ENCODE measurements around the gene CASZ1.

The CASZ1 gene

GRCh38 chr1:10825592-10825991 lies 29.1 kb upstream of the CASZ1 start:
- no peak for DNase-seq (ENCODE audit: low read depth in 1 of 2, low spot score in 1 of 2)

GRCh38 chr1:10824821-10825540 lies 28.5 kb upstream of the CASZ1 start:
- no peak for DNase-seq (ENCODE audit: low read depth in 1 of 2, low spot score in 1 of 2)

DNA sequence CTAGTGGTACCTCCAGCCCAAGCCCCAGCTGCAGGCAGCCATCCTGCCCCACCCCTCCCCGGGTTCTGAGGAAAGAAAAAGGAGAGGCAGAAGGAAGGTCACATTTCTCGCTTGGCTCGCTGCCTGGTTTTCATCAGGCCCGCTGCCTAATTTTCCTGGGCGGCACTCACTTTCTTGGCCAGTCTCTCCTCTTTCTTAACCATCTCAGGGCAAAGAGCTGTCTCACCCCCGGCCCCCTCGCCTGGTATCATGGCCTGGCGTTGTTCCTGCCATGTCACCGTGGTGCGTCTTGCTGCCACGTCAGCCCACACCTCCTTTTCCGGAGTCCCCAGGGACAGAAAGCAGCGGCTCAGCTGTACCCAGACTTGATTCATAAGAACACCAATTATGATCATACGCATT lies 26.6 kb upstream of the CASZ1 start:
- DNase-seq (ENCODE audit: low read depth in 1 of 2, low spot score in 1 of 2): no peak

DNA sequence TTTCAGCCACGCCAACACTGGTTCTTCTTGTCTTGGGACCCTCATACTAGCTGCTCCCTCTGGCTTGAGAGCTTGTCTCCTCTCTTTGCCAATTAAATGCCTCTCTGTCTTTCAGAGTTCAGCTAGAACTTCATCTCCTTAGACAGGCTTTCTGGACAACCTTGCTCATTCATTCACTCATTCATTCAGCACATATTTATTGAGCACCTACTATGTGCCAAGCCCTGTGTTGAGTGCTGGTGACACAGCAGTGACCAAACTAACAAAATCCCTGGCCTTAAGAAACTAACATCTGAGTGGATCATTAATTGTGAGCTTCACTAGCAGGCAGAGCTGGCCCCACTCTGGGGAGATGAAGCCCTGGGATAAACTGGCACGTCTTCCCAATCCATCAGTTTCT lies 24.9 kb upstream of the CASZ1 start:
- DNase-seq (ENCODE audit: low read depth in 1 of 2, low spot score in 1 of 2): no peak

GRCh38 chr1:10820422-10820821 lies 24.0 kb upstream of the CASZ1 start:
- DNase-seq (ENCODE audit: low read depth in 1 of 2, low spot score in 1 of 2): no peak

- no peak for DNase-seq (ENCODE audit: low read depth in 1 of 2, low spot score in 1 of 2)
Observed at GRCh38 chr1:10819198-10819901, 22.9 kb upstream of the CASZ1 start.

DNA sequence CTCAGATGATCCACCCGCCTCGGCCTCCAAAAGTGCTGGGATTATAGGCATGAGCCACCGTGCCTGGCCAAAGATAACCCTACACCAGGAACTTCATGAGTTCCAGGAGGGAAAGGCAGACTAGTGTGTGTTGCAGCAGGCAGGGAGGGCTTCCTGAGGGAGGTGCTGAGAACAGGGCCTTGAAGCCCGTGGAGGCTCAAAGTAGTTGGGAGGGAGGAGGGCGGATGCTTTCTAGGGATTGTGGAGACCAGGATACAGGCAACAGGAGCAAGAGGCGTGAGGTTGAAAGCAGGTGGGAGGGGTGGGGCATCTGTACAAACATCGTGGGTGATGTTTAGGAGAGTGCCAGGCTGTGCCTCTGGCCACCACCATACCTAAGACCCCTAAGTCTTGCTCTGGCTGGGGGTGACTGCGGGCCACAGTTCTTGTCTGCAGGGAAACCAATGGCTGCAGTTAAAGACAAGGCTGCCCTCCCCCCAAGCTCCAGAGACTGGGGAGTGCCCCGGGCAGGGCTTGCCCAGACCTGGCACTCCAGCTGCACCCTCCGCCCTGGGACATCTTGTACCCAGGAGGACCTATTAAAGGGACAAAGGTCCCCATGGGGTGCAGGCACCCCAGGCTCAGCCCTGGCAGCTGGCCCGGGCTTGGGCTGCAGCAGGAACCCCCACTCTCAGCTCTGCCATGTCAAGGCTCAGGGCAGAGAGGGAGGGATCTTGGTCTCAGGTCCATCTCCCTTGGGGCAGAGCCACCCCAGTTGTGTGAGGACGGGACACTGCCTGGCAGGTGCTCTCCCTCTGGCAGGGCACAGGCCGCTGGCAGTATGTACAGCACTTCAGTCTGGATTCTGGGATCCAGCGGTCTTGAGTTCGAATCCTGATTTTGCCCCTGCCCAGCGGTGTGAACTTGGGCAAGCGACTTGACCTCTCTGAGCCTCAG lies 22.1 kb upstream of the CASZ1 start:
- no peak for DNase-seq (ENCODE audit: low read depth in 1 of 2, low spot score in 1 of 2)

- no peak for DNase-seq (ENCODE audit: low read depth in 1 of 2, low spot score in 1 of 2)
Observed at GRCh38 chr1:10816743-10817369, 20.4 kb upstream of the CASZ1 start.

- DNase-seq (ENCODE audit: low read depth in 1 of 2, low spot score in 1 of 2): no peak
Observed at GRCh38 chr1:10816233-10816632, 19.8 kb upstream of the CASZ1 start.

DNA sequence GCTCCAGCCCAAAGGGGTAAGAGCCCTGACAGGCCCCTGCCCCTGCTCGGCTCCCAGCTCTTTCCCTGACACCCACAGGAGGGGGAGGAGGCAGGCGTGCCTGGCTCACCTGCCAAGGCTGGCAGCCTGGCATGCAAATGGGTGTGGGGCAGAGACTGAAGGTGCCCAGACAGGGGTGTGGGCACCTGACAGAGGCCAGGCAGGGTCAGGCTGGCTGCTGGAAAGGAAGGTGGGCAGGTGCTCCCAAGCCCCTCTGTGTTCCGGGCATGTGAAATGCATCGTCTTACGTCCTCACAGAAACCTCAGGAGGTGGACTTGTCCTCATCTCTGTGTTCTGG lies 19.4 kb upstream of the CASZ1 start:
- no peak for DNase-seq (ENCODE audit: low read depth in 1 of 2, low spot score in 1 of 2)

DNA sequence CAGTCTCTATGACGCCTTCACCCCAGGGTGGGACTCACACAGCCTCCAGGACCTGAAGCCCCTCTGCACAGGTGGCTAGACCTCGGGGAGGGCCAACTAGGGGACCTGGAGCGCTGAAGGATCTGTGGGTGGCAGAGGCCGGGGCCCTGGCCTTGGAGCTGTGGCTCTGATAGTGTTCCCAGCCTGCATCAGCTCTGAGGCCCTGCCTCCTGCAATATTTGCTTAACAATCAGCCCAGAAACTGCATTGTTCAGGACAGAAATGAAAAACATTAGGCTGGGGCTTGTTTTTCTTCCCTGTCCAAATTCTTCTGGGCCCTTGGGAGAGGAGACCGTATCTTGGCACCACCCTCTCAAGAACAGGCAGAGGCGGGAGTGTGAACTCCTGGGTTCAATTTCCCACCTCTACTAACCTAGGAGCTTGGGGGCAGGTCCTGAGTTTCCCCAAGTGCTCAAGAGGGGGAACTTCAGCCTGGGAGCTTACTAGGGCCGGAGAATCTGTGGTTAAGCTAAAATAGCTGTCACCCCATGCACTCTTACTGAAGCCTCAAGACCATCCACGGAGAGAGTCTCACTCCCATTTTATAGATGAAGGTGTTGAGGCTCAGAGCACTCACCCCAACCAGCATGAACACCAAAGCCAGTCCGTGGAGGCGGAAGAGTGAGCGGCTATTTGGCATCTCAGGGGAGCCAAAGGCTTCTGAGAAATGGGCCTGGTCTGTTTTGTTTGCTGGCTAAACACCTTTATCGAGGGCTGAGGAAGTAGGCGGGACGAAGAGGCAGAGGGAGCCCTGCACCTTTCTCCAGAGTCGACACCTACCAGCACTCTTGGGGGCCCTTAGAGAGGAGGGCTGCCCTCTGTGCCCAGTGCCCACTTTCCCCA lies 18.8 kb upstream of the CASZ1 start:
- no peak for DNase-seq (ENCODE audit: low read depth in 1 of 2, low spot score in 1 of 2)

- DNase-seq (ENCODE audit: low read depth in 1 of 2, low spot score in 1 of 2): no peak
Observed at GRCh38 chr1:10814312-10814711, 17.9 kb upstream of the CASZ1 start.

DNA sequence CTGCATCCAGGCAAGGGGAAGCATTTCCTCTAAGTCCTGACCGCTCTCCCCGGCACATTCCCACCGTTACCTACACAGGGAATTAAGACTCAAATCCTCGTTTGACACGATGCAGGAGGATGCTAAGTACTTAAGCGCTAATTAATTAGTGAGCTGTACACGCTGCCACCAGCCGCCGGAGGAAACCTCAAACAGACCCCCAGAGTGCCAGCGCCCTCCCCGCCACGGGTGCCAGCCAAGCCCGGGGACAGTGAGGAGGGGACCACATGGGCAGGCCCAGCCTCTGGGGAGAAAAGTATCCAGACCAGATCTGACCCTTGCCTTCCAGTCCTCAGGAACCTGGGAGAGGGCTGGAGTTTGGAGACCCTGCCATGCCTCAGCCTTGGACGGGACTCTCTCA lies 17.4 kb upstream of the CASZ1 start:
- DNase-seq (ENCODE audit: low read depth in 1 of 2, low spot score in 1 of 2): no peak

DNA sequence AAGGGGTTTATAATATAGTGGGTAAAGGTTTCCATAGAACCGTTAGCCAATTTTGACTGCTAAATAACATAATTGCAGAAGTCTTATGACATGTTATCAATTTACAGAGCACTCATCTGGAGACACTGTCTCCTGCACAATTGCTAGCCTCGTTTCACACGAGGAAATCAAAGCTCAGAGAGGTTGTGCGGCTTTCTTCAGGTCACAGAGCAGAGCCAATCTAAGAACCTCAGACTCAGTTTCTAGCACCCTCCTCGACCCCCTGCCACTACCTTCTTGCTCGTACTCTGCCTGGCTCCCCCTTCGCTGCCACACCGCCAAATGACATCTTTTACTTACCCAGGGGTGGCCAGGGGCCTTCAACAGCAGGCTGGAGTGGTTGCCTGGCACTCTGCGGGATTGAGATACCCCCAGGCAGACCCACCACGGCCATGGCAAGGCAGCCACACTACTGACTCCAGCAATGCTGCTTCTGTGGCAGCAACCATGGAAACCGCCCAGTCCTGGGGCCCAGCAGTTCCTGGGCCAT lies 16.0 kb upstream of the CASZ1 start:
- DNase-seq (ENCODE audit: low read depth in 1 of 2, low spot score in 1 of 2): no peak

DNA sequence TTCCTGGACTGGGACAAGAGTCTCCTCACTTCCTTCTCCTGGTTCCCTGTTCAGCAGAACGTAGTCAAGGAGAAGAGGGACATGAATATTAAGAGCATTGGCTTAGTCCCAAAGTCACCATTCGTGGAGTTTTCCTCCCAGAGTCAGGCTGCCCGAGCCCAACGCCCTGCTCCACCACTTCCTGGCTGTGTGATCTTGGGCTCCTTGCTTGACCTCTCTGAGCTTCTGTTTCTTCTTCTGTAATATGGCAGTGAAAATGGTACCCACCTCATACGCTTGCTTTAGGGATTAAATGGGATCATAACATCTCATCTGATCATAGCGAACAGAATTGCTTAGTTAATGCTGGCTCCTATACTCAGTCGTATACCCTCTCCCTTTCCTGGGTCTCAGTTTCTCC lies 12.0 kb upstream of the CASZ1 start:
- DNase-seq (ENCODE audit: low read depth in 1 of 2, low spot score in 1 of 2): no peak

DNA sequence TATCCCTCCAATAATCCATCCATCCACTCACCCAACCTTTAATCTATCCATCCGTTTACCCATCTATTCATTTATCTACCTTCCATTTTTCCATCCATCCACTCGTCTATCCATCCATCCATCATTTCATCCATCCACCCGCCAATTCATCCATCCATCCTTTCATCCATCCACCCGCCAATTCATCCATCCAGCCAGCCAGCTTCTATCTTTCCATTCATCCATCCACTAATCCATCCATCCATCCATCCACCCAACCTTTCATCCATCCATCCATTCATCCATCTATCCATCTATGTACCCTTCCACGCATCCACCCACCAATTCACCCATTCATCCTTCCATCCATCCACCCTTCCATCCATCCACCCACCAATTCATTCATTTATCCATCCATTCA lies 10.5 kb upstream of the CASZ1 start:
- no peak for DNase-seq (ENCODE audit: low read depth in 1 of 2, low spot score in 1 of 2)

DNA sequence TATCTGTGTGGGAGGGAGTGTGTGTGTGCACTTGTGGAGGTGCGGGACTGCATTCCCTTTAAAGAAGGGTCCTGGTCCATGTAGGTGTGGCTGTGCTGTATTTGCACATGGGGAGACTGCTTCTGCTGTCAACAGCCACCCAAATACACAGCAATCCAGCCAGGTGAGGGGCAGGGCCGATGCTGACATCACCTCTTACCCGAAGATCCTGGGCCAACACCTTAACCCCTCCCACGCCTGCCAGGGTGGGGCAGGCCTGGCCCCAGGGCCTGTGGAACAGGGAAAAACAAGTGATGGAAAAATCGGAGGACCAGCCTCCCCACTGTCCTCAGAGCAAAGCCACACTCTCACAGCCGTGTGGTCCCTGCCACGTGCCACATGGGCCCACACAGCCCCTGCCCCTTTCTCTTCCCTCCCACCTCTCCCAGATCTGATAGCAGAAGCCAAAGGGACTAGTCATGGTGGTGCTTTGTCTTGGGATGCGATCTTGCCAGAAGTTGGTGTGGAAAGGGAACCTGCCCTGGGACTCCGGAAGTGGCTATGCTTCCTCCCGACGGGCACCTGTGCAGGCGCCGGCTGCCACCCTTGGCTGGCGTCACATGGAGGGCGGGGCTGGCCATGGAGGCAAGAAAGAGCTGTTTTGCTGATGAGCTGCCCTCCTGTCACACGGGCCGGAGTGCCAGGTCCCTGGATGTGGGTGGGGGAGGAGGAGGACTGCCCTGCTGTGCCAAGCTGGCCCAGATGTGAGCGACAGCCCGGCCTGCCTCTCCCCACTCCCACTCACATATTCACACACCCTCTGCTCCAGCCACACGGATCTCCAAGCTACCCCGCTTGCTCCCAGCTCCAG lies 7.8 kb upstream of the CASZ1 start:
- no peak for DNase-seq (ENCODE audit: low read depth in 1 of 2, low spot score in 1 of 2)

GRCh38 chr1:10802944-10803715 lies 6.7 kb upstream of the CASZ1 start:
- DNase-seq (ENCODE audit: low read depth in 1 of 2, low spot score in 1 of 2): no peak

DNA sequence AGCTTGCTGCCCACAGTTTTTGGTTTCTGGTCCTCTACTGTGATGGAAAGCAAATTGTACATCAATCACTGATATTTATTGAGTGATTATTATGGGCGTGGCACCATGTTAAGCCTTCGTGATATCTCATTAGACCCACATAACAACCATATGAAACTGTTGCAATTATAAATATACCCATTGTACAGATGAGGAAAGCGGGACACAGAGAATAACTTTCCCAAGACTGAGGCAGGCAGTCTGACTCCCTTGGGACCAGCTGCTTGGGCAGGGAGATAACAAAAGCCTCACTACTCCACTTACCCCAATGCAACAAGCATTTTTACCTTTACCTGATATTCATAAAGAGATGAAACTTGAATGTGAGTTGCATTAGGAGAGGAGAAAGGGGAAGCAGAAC lies 4.3 kb upstream of the CASZ1 start:
- DNase-seq (ENCODE audit: low read depth in 1 of 2, low spot score in 1 of 2): no peak
